IPS-20b (cell line): ENCODE results near the gene STXBP6.
"Not testable (repeated sequence)": the region's sequence is repeated elsewhere in the genome, so short reads cannot be mapped to it uniquely, and the experiment has no call there.

ENCODE experiments used
- H3K27ac ChIP-seq: one replicate; pipeline ENCODE4 v1.5.1; 2013; ENCODE audit warnings: low read length
- H3K27me3 ChIP-seq: 2 replicates; pipeline ENCODE4 v1.6.1; 2013; ENCODE audit warnings: mild to moderate bottlenecking, low read length, inconsistent platforms; ENCODE audit not compliant: insufficient read depth
- H3K36me3 ChIP-seq: 2 replicates; pipeline ENCODE4 v1.6.1; 2013; ENCODE audit warnings: low read depth, mild to moderate bottlenecking, inconsistent platforms, low read length, moderate library complexity; ENCODE audit not compliant: insufficient read depth
- H3K4me1 ChIP-seq: 2 replicates; pipeline ENCODE4 v1.6.1; 2013; ENCODE audit warnings: mild to moderate bottlenecking, control low read depth, inconsistent platforms, low read length, moderate library complexity; ENCODE audit not compliant: insufficient read depth
- H3K4me3 ChIP-seq: 2 replicates; pipeline ENCODE4 v1.5.1; 2013; ENCODE audit warnings: mild to moderate bottlenecking, low read length, inconsistent platforms
- H3K9ac ChIP-seq: 2 replicates; pipeline ENCODE4 v1.6.1; 2013; ENCODE audit warnings: low read depth, mild to moderate bottlenecking, inconsistent platforms, low read length, moderate library complexity
- H3K9me3 ChIP-seq: 2 replicates; pipeline ENCODE4 v1.6.1; 2013; ENCODE audit warnings: mild to moderate bottlenecking, low read depth, low read length, inconsistent platforms; ENCODE audit not compliant: insufficient read depth

Gene STXBP6

GRCh38 chr14:24809135-24809534 is 240.8 kb downstream of the STXBP6 start:
- Histone ChIP-seq H3K27ac (no peak overlapping the region), H3K27me3 (no peaks in the 10 kb centered on the region), H3K36me3 (no peaks in the 10 kb centered on the region), H3K4me1 (peaks cover 5% of the 10 kb centered on the region), H3K9me3 (no peaks in the 10 kb centered on the region), H3K4me3 (no peak overlapping the region), H3K9ac (no peak overlapping the region)

- Histone ChIP-seq H3K4me3 (no peak overlapping the region), H3K9ac (no peak overlapping the region), H3K27ac (no peak overlapping the region), H3K36me3 (no peaks in the 10 kb centered on the region), H3K27me3 (no peaks in the 10 kb centered on the region), H3K9me3 (no peaks in the 10 kb centered on the region), H3K4me1 (peaks cover 5% of the 10 kb centered on the region)
These were observed 241.5 kb downstream of the STXBP6 start for GRCh38 chr14:24808412-24808811.

- H3K4me1 ChIP-seq = no peaks in the 10 kb centered on the region
- no peaks in the 10 kb centered on the region for H3K9me3 ChIP-seq
- no peak overlapping the region for H3K9ac ChIP-seq
- no peaks in the 10 kb centered on the region for H3K27me3 ChIP-seq
- no peaks in the 10 kb centered on the region for H3K36me3 ChIP-seq
- no peak overlapping the region for H3K27ac ChIP-seq
- no peak overlapping the region for H3K4me3 ChIP-seq
These were observed 243.8 kb downstream of the STXBP6 start for GRCh38 chr14:24806061-24806678.

- H3K4me3 ChIP-seq = no peak overlapping the region
- H3K4me1 ChIP-seq = no peaks in the 10 kb centered on the region
- H3K9ac ChIP-seq = no peak overlapping the region
- H3K27me3 ChIP-seq = no peaks in the 10 kb centered on the region
- H3K9me3 ChIP-seq = no peaks in the 10 kb centered on the region
- no peaks in the 10 kb centered on the region for H3K36me3 ChIP-seq
- no peak overlapping the region for H3K27ac ChIP-seq
These were observed 245.3 kb downstream of the STXBP6 start for GRCh38 chr14:24804552-24805212.

- Histone ChIP-seq H3K9ac (no peak overlapping the region), H3K27ac (no peak overlapping the region), H3K4me3 (no peak overlapping the region), H3K36me3 (no peaks in the 10 kb centered on the region), H3K27me3 (no peaks in the 10 kb centered on the region), H3K9me3 (no peaks in the 10 kb centered on the region), H3K4me1 (no peaks in the 10 kb centered on the region)
These were observed 245.9 kb downstream of the STXBP6 start for GRCh38 chr14:24803933-24804494.

GRCh38 chr14:24803426-24803825 is 246.5 kb downstream of the STXBP6 start:
- not testable (repeated sequence) for H3K27me3 ChIP-seq, H3K4me1 ChIP-seq, H3K9me3 ChIP-seq, H3K36me3 ChIP-seq, H3K27ac ChIP-seq, H3K4me3 ChIP-seq, H3K9ac ChIP-seq

- Histone ChIP-seq H3K27ac (no peak overlapping the region), H3K36me3 (no peaks in the 10 kb centered on the region)
These were observed 247.7 kb downstream of the STXBP6 start for GRCh38 chr14:24802236-24802635.

GRCh38 chr14:24801024-24801423 is 248.9 kb downstream of the STXBP6 start:
- Histone ChIP-seq H3K4me3 (no peak overlapping the region), H3K4me1 (no peaks in the 10 kb centered on the region), H3K9me3 (no peaks in the 10 kb centered on the region), H3K27me3 (no peaks in the 10 kb centered on the region), H3K27ac (no peak overlapping the region), H3K9ac (no peak overlapping the region), H3K36me3 (no peaks in the 10 kb centered on the region)

More at GRCh38 chr14:24802236-24802635, 247.7 kb downstream of the STXBP6 start:
- Histone ChIP-seq H3K9me3 (no peaks in the 10 kb centered on the region), H3K4me1 (no peaks in the 10 kb centered on the region), H3K27me3 (no peaks in the 10 kb centered on the region), H3K4me3 (no peak overlapping the region), H3K9ac (no peak overlapping the region)

- Histone ChIP-seq H3K4me3 (no peak overlapping the region), H3K4me1 (no peaks in the 10 kb centered on the region), H3K27me3 (no peaks in the 10 kb centered on the region), H3K36me3 (no peaks in the 10 kb centered on the region), H3K9ac (no peak overlapping the region), H3K9me3 (no peaks in the 10 kb centered on the region), H3K27ac (no peak overlapping the region)
These were observed 251.0 kb downstream of the STXBP6 start for GRCh38 chr14:24798911-24799462.

GRCh38 chr14:24795406-24795805 is 254.5 kb downstream of the STXBP6 start:
- no peaks in the 10 kb centered on the region for H3K9me3 ChIP-seq
- H3K27me3 ChIP-seq = no peaks in the 10 kb centered on the region
- no peak overlapping the region for H3K27ac ChIP-seq
- no peak overlapping the region for H3K4me3 ChIP-seq
- H3K4me1 ChIP-seq = no peaks in the 10 kb centered on the region
- H3K36me3 ChIP-seq = no peaks in the 10 kb centered on the region
- H3K9ac ChIP-seq = no peak overlapping the region

GRCh38 chr14:24794644-24795305 is 255.2 kb downstream of the STXBP6 start:
- Histone ChIP-seq H3K36me3 (no peaks in the 10 kb centered on the region), H3K9ac (no peak overlapping the region), H3K4me1 (no peaks in the 10 kb centered on the region), H3K27ac (no peak overlapping the region), H3K4me3 (no peak overlapping the region), H3K27me3 (no peaks in the 10 kb centered on the region), H3K9me3 (no peaks in the 10 kb centered on the region)
